GM21528 (cell line): ENCODE measurements around the gene DPP4.
"Not testable (repeated sequence)": the region's sequence is repeated elsewhere in the genome, so short reads cannot be mapped to it uniquely, and the experiment has no call there.

ENCODE experiments used
- ATAC-seq: cut with Tn5 transposase; IDR thresholded peaks from one replicate; pipeline ENCODE4 v1.9.1; 2021; ENCODE audit warnings: mild to moderate bottlenecking, moderate library complexity; ENCODE audit not compliant: unreplicated experiment, low FRiP score

The DPP4 gene

GRCh38 chr2:161971551-161971950, 102.5 kb downstream of the DPP4 start:
- no peak for ATAC-seq

- ATAC-seq, result no peak
Observed at GRCh38 chr2:161969159-161969558, 104.9 kb downstream of the DPP4 start.

GRCh38 chr2:161965994-161966393, 108.0 kb downstream of the DPP4 start:
- ATAC-seq, result no peak

GRCh38 chr2:161964160-161964559, 109.9 kb downstream of the DPP4 start:
- no peak for ATAC-seq

- no peak for ATAC-seq
Observed at GRCh38 chr2:161962160-161962559, 111.9 kb downstream of the DPP4 start.

- ATAC-seq, result no peak
Observed at GRCh38 chr2:161961061-161961460, 113.0 kb downstream of the DPP4 start.

GRCh38 chr2:161956738-161957137, 117.3 kb downstream of the DPP4 start:
- no peak for ATAC-seq

GRCh38 chr2:161955211-161955610, 118.8 kb downstream of the DPP4 start:
- no peak for ATAC-seq

GRCh38 chr2:161954103-161954502, 119.9 kb downstream of the DPP4 start:
- no peak for ATAC-seq

GRCh38 chr2:161953367-161953766, 120.6 kb downstream of the DPP4 start:
- not testable (repeated sequence) for ATAC-seq

GRCh38 chr2:161952783-161953191, 121.2 kb downstream of the DPP4 start:
- ATAC-seq, result no peak

- no peak for ATAC-seq
Observed at GRCh38 chr2:161947836-161948235, 126.2 kb downstream of the DPP4 start.

- no peak for ATAC-seq
Observed at GRCh38 chr2:161947406-161947805, 126.6 kb downstream of the DPP4 start.

GRCh38 chr2:161946489-161947107, 127.4 kb downstream of the DPP4 start:
- no peak for ATAC-seq

GRCh38 chr2:161943011-161943410, 131.0 kb downstream of the DPP4 start:
- no peak for ATAC-seq
